ENCODE results near the gene TLE4.

GRCh38 chr9:79577969-79578723 is 6.4 kb downstream of the TLE4 start:
- TF ChIP-seq CTCF (conservative IDR thresholded peaks at IDR 0.05) (no peak), ZFX (IDR thresholded peaks at IDR 0.05) (no peak)

Data from C4-2B (cell line).